Prostate gland (tissue), 2 donors: ENCODE data around the gene NACC1.

Experiments used
- CTCF ChIP-seq, 4 experiments: fragments of 200-600 bp in 2 of 4; fragments of 450-650 bp in 2 of 4; sonication (generic) in 2 of 4; IDR thresholded peaks; 1 replicate in 3 of 4; 2 replicates in 1 of 4; pipeline ENCODE4 v1.5.1; 2016 to 2019; ENCODE audit warnings: antibody characterized with exemption in 4 of 4, mild to moderate bottlenecking in 2 of 4, moderate library complexity in 2 of 4
- POLR2AphosphoS5 ChIP-seq: sonication (generic); formaldehyde crosslinking; IDR thresholded peaks from one replicate; pipeline ENCODE4 v1.6.1; 2017; ENCODE audit warnings: antibody characterized with exemption

GRCh38 chr19:13073263-13073662, 44.8 kb upstream of the NACC1 start:
- no peak for TF ChIP-seq CTCF (IDR thresholded peaks at IDR 0.05)
- TF ChIP-seq POLR2AphosphoS5 = no peak
